Small intestine (tissue), 7 donors: ENCODE results near the gene OPRD1. TPM values are rescaled to one million over a fixed set of nuclear protein-coding genes. Genes with fewer than 3 reads are reported as not detected.
"Not testable (repeated sequence)": the region's sequence is repeated elsewhere in the genome, so short reads cannot be mapped to it uniquely, and the experiment has no call there.

ENCODE experiments used
- DNase-seq, 2 donors: peaks; one replicate each; pipeline versions ENCODE4 v3.0.0 to v3.0.0-alpha.2; 2013
- FAIRE-seq: peaks from 2 replicates; lab custom pipeline; 2012; peaks lifted over from hg19 to GRCh38; lab: Jason Lieb, UNC
- H3K27ac ChIP-seq, 3 donors: one replicate each; pipeline ENCODE4 v1.5.1; 2013; ENCODE audit warnings: low read length in 2 of 3, mild to moderate bottlenecking in 2 of 3, control low read depth in 1 of 3, inconsistent platforms in 1 of 3, low read depth in 1 of 3, moderate library complexity in 1 of 3
- H3K27me3 ChIP-seq, 3 donors: one replicate each; pipeline ENCODE4 v1.6.1; 2013; ENCODE audit warnings: low read length in 3 of 3, inconsistent platforms in 1 of 3; ENCODE audit not compliant: control insufficient read depth in 3 of 3, insufficient read depth in 3 of 3
- H3K36me3 ChIP-seq, 3 donors: one replicate each; pipeline ENCODE4 v1.6.1; 2013; ENCODE audit warnings: low read length in 3 of 3, inconsistent platforms in 1 of 3, low read depth in 1 of 3, mild to moderate bottlenecking in 1 of 3, moderate library complexity in 1 of 3; ENCODE audit not compliant: control insufficient read depth in 3 of 3, insufficient read depth in 2 of 3
- H3K4me1 ChIP-seq, 3 donors: one replicate each; pipeline ENCODE4 v1.6.1; 2013; ENCODE audit warnings: low read length in 2 of 3, inconsistent platforms in 1 of 3, low read depth in 1 of 3, mild to moderate bottlenecking in 1 of 3, moderate library complexity in 1 of 3; ENCODE audit not compliant: control insufficient read depth in 3 of 3, insufficient read depth in 2 of 3
- H3K4me3 ChIP-seq, 3 donors: one replicate each; pipeline ENCODE4 v1.5.1; 2013; ENCODE audit warnings: low read length in 3 of 3, control low read depth in 1 of 3, inconsistent platforms in 1 of 3, low read depth in 1 of 3, mild to moderate bottlenecking in 1 of 3, moderate library complexity in 1 of 3
- H3K9me3 ChIP-seq, 2 donors: one replicate each; pipeline ENCODE4 v1.6.1; 2013; ENCODE audit warnings: low read depth in 1 of 2, low read length in 1 of 2; ENCODE audit not compliant: control insufficient read depth in 2 of 2, insufficient read depth in 1 of 2
- WGBS, 3 donors: extraction: QIAGEN DNeasy Blood & Tissue Kit; methylation state at CpG; one replicate each; pipeline ENCODE4 v1.1.7; 2013; 5-methylcytosine and 5-hydroxymethylcytosine counted together
- polyA plus RNA-seq, 4 donors: library from polyadenylated mRNA; stranded (reverse) in 3 of 4; unstranded in 1 of 4; fragments of 200-250 nt in 3 of 4; fragments of 120-200 nt in 1 of 4; gene quantifications; one replicate each; pipeline versions ENCODE4 v1.2.1 to v1.2.3, GENCODE V29; 2013
- donor health status: healthy with polysubstance abuse.
- donor health status: control.
- donor health status: control.
- donor health status: Bipolar disorder and iron deficiency.
- donor health status: healthy.

The OPRD1 gene
- polyA plus RNA-seq, 4 donors = 0.06 to 0.34 (median 0.27) TPM; not detected in 1

DNA sequence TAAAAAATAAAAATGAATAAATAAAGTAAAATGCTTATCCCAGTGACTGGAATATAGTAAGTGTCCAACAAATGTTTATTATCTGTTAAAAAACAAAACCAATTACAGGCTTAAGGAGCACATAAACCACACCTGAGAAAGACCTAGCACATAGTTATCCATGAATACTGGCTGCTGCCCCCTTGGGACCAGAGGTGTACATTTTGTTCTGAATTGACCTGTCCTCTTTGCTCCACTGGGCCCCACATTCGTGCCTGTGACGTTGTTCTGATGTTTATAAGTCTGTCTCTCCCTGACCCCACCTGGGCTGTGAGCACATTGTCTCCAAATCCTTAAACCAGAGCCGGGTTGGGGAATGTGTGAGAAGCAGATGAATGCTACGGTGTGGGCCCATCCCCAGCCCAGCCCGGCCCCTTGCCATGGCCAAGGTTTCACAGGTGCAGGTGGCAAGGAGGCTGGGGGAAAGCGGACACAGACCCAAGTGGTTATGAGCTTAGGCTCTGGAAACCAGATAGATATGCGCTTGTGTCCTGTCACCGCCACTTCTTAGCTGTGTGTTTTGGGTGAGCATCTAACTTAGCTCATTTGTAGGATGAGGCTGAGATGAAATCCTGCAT is 29.1 kb downstream of the OPRD1 start:
- Histone ChIP-seq H3K27me3 (no peaks in the 10 kb centered on the region), H3K36me3 (no peaks in the 10 kb centered on the region), H3K4me1 (peaks cover 0 to 1% (median 0%) of the 10 kb centered on the region in 3 donors), H3K4me3 (no peak overlapping the region), H3K27ac (no peak overlapping the region), H3K9me3 (no peaks in the 10 kb centered on the region)
- DNase-seq (no peak), FAIRE-seq (no peak)
- 85 to 88% (median 87%) methylated on average over 8 of the region's 8 CpGs for WGBS, 3 donors

- no peaks in the 10 kb centered on the region for H3K9me3 ChIP-seq
- 63 to 79% (median 76%) methylated on average over 8 of the region's 8 CpGs for WGBS, 3 donors
- no peak for FAIRE-seq
These were observed 34.0 kb downstream of the OPRD1 start for GRCh38 chr1:28845786-28846543.

DNA sequence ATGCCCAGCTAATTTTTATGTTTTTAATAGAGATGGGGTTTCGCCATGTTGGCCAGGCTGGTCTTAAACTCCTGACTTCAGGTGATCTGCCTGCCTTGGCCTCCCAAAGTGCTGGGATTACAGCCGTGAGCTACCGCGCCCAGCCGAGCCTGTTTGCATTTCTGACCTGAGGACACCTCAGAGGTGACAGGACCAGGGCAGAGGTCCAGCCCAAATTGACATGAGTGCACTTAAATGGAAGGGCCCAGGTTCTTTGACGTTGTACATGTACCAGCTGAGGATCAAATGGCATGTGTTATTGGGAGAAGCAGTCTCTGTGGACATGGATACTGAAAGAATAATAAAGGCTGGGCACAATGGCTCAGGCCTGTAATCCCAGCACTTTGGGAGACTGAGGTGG is 35.2 kb downstream of the OPRD1 start:
- not testable (repeated sequence) for H3K27me3 ChIP-seq, FAIRE-seq, H3K9me3 ChIP-seq, H3K27ac ChIP-seq, H3K36me3 ChIP-seq, DNase-seq, H3K4me3 ChIP-seq, H3K4me1 ChIP-seq
- WGBS, 3 donors = 75 to 84% (median 84%) methylated on average over 6 of the region's 6 CpGs

More at GRCh38 chr1:28845786-28846543, 34.0 kb downstream of the OPRD1 start:
- Histone ChIP-seq H3K36me3 (no peaks in the 10 kb centered on the region), H3K4me3 (no peak overlapping the region), H3K4me1 (peaks cover 0 to 1% (median 0%) of the 10 kb centered on the region in 3 donors), H3K27ac (no peak overlapping the region), H3K27me3 (no peaks in the 10 kb centered on the region)
- DNase-seq = peak; percentile 10 to 41

GRCh38 chr1:28848416-28848815 is 36.4 kb downstream of the OPRD1 start:
- no peak overlapping the region for H3K27ac ChIP-seq
- H3K27me3 ChIP-seq = no peaks in the 10 kb centered on the region
- no peak for DNase-seq
- no peaks in the 10 kb centered on the region for H3K36me3 ChIP-seq
- no peaks in the 10 kb centered on the region for H3K9me3 ChIP-seq
- H3K4me3 ChIP-seq = no peak overlapping the region
- FAIRE-seq = no peak
- 82 to 85% (median 84%) methylated on average over 3 of the region's 3 CpGs for WGBS, 3 donors
- peaks cover 0 to 1% (median 0%) of the 10 kb centered on the region in 3 donors for H3K4me1 ChIP-seq

DNA sequence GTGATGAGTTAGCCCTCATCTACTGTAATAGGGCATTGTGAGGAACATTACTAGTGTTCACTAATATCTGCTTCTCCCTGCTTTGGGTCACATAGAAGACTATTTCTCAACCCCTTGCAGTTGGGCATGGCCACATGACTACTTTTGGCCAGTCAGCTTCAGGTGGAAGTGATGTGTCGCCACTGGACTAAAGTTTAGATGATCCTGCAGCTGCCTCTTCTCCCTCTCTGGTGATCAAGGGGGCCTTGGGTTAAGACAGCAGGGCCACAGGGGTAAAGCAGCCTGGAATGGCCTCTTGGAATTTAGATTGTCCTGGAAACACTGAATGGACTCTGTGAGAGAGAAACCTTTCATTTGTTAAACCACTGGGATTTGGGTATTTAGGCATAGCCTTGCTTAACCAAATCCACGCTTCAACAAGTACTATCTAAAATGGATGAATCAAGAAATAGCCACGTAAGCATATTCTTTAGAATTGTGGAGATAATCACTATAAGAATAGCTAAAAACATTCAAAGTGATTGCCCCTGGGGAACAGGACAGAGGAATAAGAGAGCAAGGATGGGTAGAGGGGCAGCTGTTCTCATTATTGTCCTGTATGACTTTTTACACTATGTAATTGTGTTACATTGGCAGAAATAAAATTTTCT is 41.2 kb downstream of the OPRD1 start:
- no peaks in the 10 kb centered on the region for H3K4me1 ChIP-seq
- no peaks in the 10 kb centered on the region for H3K36me3 ChIP-seq
- no peaks in the 10 kb centered on the region for H3K27me3 ChIP-seq
- H3K27ac ChIP-seq = no peak overlapping the region
- no peak overlapping the region for H3K4me3 ChIP-seq
- no peak for FAIRE-seq
- no peaks in the 10 kb centered on the region for H3K9me3 ChIP-seq
- WGBS, 3 donors = 80 to 82% (median 81%) methylated on average over 3 of the region's 3 CpGs
- no peak for DNase-seq

GRCh38 chr1:28854406-28854805 is 42.4 kb downstream of the OPRD1 start:
- not testable (repeated sequence) for FAIRE-seq, H3K4me1 ChIP-seq, H3K27me3 ChIP-seq, H3K9me3 ChIP-seq, H3K4me3 ChIP-seq, DNase-seq, H3K36me3 ChIP-seq, H3K27ac ChIP-seq
- 88 to 91% (median 91%) methylated on average over 7 of the region's 7 CpGs for WGBS, 3 donors

DNA sequence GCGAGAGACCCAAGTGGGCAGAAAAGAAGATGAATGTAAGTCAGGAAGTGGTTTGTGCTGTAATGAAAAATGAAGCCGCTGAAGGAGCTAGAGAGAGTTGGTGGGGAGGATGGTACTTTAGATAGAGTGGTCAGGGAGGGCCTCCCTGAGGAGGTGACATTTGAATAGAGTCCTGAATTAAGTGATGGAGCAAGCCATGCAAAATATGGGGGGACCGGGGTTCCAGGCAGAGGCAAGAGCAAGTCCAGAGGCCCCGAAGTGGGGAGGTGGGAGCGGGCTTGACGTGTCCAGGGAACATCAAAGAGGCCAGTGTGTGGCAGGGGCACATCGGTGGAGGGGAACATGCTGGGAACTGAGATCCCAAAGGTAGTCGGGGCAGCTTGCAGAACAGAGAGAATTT is 43.1 kb downstream of the OPRD1 start:
- FAIRE-seq = no peak
- Histone ChIP-seq H3K4me3 (no peak overlapping the region), H3K9me3 (peaks cover 0 to 2% of the 10 kb centered on the region in 2 donors), H3K36me3 (peaks cover 0 to 3% (median 0%) of the 10 kb centered on the region in 3 donors), H3K27me3 (no peaks in the 10 kb centered on the region), H3K4me1 (peaks cover 2 to 6% (median 3%) of the 10 kb centered on the region in 3 donors), H3K27ac (no peak overlapping the region)
- no peak for DNase-seq
- WGBS, 3 donors = 72 to 82% (median 78%) methylated on average over 8 of the region's 8 CpGs

GRCh38 chr1:28855469-28855951 is 43.5 kb downstream of the OPRD1 start:
- WGBS, 3 donors = 20 to 33% (median 28%) methylated on average over 11 to 12 of the region's 12 CpGs
- no peak for DNase-seq
- H3K27ac ChIP-seq = no peak overlapping the region
- no peak for FAIRE-seq
- H3K36me3 ChIP-seq = peaks cover 0 to 3% (median 0%) of the 10 kb centered on the region in 3 donors
- no peak overlapping the region for H3K4me3 ChIP-seq
- H3K4me1 ChIP-seq = peaks cover 2 to 7% (median 3%) of the 10 kb centered on the region in 3 donors
- no peaks in the 10 kb centered on the region for H3K27me3 ChIP-seq
- H3K9me3 ChIP-seq = peaks cover 0 to 2% of the 10 kb centered on the region in 2 donors
